ENCODE data around the gene NINJ2. TPM values are rescaled to one million over a fixed set of nuclear protein-coding genes. Genes with fewer than 3 reads are reported as not detected.

NINJ2 gene
- polyA plus RNA-seq, 1 donor from 2014 or later, result not detected

DNA sequence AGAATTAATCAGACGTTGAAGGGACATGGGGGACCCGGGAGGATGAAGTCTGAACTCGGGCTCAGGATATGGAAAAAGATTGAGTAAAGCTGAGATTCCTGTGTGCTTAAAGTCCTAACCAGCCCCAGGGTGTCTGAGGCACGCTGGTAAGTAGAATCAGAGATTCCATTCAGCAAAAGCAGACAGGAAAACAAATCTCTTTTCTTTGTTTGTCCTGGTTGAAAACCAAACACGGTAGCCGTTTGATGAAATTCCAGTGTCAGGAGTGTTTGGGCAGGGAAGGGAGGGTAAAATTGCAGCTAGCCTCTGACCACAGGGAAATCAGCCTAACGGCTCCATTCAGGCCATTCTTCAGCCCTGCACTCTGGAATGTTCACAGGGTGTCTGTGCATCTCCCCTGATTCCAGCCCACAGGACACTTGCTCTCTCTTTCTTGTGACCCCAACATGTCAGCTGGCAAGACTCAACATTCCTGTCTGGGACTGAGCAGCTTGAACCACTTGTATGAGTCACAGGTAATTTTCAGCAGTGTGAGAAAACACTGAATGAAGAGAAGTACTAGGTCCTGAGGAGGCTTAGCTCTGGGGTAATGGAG lies 31.0 kb downstream of the NINJ2 start:
- Histone ChIP-seq H3K27me3 (ENCODE audit: insufficient read depth, low read depth, low read length) (no peaks in the 10 kb centered on the region), H3K27ac (ENCODE audit: low read length) (no peak overlapping the region), H3K9me3 (ENCODE audit: low read length) (no peaks in the 10 kb centered on the region), H3K9ac (ENCODE audit: low read length) (no peak overlapping the region), H3F3A (ENCODE audit: insufficient read depth, low read length, poor library complexity, severe bottlenecking) (no peaks in the 10 kb centered on the region), H3K79me2 (replicated peaks; ENCODE audit: insufficient read depth, low read length) (no peaks in the 10 kb centered on the region), H4K20me1 (ENCODE audit: insufficient read depth) (no peaks in the 10 kb centered on the region), H2AFZ (ENCODE audit: low read depth, low read length) (no peak overlapping the region), H3K4me2 (ENCODE audit: low read length) (no peak overlapping the region), H3K36me3 (ENCODE audit: insufficient read depth, low read length) (no peaks in the 10 kb centered on the region), H3K4me3 (ENCODE audit: low read length) (no peak overlapping the region), H3K9me2 (ENCODE audit: insufficient read depth, low read length) (no peaks in the 10 kb centered on the region)
- no peak for TF ChIP-seq MXI1 (conservative IDR thresholded peaks at IDR 0.05; ENCODE audit: poor library complexity, severe bottlenecking)
- TF ChIP-seq, protein P1, sequence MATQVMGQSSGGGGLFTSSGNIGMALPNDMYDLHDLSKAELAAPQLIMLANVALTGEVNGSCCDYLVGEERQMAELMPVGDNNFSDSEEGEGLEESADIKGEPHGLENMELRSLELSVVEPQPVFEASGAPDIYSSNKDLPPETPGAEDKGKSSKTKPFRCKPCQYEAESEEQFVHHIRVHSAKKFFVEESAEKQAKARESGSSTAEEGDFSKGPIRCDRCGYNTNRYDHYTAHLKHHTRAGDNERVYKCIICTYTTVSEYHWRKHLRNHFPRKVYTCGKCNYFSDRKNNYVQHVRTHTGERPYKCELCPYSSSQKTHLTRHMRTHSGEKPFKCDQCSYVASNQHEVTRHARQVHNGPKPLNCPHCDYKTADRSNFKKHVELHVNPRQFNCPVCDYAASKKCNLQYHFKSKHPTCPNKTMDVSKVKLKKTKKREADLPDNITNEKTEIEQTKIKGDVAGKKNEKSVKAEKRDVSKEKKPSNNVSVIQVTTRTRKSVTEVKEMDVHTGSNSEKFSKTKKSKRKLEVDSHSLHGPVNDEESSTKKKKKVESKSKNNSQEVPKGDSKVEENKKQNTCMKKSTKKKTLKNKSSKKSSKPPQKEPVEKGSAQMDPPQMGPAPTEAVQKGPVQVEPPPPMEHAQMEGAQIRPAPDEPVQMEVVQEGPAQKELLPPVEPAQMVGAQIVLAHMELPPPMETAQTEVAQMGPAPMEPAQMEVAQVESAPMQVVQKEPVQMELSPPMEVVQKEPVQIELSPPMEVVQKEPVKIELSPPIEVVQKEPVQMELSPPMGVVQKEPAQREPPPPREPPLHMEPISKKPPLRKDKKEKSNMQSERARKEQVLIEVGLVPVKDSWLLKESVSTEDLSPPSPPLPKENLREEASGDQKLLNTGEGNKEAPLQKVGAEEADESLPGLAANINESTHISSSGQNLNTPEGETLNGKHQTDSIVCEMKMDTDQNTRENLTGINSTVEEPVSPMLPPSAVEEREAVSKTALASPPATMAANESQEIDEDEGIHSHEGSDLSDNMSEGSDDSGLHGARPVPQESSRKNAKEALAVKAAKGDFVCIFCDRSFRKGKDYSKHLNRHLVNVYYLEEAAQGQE (IDR thresholded peaks at IDR 0.05; ENCODE audit: borderline replicate concordance), result no peak
- TF ChIP-seq RAD21 (conservative IDR thresholded peaks at IDR 0.05), result no peak
- TF ChIP-seq, protein P2, sequence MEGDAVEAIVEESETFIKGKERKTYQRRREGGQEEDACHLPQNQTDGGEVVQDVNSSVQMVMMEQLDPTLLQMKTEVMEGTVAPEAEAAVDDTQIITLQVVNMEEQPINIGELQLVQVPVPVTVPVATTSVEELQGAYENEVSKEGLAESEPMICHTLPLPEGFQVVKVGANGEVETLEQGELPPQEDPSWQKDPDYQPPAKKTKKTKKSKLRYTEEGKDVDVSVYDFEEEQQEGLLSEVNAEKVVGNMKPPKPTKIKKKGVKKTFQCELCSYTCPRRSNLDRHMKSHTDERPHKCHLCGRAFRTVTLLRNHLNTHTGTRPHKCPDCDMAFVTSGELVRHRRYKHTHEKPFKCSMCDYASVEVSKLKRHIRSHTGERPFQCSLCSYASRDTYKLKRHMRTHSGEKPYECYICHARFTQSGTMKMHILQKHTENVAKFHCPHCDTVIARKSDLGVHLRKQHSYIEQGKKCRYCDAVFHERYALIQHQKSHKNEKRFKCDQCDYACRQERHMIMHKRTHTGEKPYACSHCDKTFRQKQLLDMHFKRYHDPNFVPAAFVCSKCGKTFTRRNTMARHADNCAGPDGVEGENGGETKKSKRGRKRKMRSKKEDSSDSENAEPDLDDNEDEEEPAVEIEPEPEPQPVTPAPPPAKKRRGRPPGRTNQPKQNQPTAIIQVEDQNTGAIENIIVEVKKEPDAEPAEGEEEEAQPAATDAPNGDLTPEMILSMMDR (IDR thresholded peaks at IDR 0.05; ENCODE audit: poor library complexity, severe bottlenecking), result no peak
- no peak for TF ChIP-seq EZH2 (IDR thresholded peaks at IDR 0.05; ENCODE audit: borderline replicate concordance, insufficient read depth, low read length, poor library complexity, severe bottlenecking)
- no peak for TF ChIP-seq POLR2AphosphoS5 (IDR thresholded peaks at IDR 0.05)
- TF ChIP-seq TAF1 (IDR thresholded peaks at IDR 0.05; ENCODE audit: low read depth), result no peak
- no peak for TF ChIP-seq SMC3 (conservative IDR thresholded peaks at IDR 0.05; ENCODE audit: poor library complexity)
- no peak for TF ChIP-seq EP300 (conservative IDR thresholded peaks at IDR 0.05; ENCODE audit: poor library complexity, severe bottlenecking)

DNA sequence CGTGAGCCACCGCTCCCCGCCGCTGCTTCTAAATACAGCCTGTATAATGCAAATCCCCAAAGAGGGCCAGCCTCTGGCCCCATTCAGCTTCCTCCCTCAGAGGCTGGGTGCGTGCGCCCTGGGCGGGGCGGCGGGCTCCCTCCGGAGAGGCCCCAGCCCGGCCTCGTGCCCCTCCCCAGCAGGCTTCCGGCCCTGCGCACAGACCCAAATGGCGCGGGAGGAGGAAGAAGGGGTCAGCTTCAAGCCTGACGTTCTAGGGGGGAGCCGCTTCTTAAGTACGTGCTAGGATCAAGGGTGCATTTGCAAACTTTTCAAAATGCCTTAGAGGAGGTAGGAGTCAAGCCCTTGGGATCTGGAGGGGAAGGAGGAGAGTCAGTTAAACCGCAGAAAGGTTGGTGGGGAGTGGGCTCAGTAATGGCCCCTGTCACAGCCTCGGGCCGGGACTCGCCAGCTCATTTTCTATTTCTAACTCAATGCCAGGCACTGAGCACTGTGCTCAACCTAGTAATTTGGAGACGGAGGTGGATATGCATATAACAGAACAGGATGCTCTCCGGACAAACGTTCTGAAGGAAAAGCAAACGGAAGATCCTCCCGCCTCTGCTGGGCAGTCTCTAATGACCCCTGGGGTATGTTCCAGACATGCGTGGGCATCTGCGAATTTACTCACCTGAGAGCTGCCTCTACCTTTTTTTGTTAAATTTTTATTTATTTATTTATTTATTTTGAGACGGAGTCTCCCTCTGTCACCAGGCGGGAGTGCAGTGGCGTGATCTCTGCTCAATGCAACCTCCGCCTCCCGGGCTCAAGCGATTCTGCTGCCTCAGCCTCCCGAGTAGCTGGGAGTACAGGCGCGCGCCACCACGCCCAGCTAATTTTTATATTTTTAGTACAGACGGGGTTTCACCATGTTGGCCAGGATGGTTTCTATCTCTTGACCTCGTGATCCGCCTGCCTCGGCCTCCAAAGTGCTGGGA lies 32.3 kb downstream of the NINJ2 start:
- Histone ChIP-seq H3K27me3 (ENCODE audit: insufficient read depth, low read depth, low read length) (no peaks in the 10 kb centered on the region), H3K36me3 (ENCODE audit: insufficient read depth, low read length) (no peaks in the 10 kb centered on the region), H3K9ac (ENCODE audit: low read length) (no peak overlapping the region), H3K9me3 (ENCODE audit: low read length) (no peaks in the 10 kb centered on the region), H3K9me2 (ENCODE audit: insufficient read depth, low read length) (no peaks in the 10 kb centered on the region), H3K4me3 (ENCODE audit: low read length) (no peak overlapping the region), H4K20me1 (ENCODE audit: insufficient read depth) (no peaks in the 10 kb centered on the region), H3K79me2 (replicated peaks; ENCODE audit: insufficient read depth, low read length) (no peaks in the 10 kb centered on the region), H3K27ac (ENCODE audit: low read length) (no peak overlapping the region), H3F3A (ENCODE audit: insufficient read depth, low read length, poor library complexity, severe bottlenecking) (no peaks in the 10 kb centered on the region), H2AFZ (ENCODE audit: low read depth, low read length) (no peak overlapping the region), H3K4me2 (ENCODE audit: low read length) (no peak overlapping the region)
- TF ChIP-seq SMC3 (conservative IDR thresholded peaks at IDR 0.05; ENCODE audit: poor library complexity), result no peak
- TF ChIP-seq MXI1 (conservative IDR thresholded peaks at IDR 0.05; ENCODE audit: poor library complexity, severe bottlenecking), result no peak
- TF ChIP-seq POLR2AphosphoS5 (IDR thresholded peaks at IDR 0.05), result no peak
- TF ChIP-seq EZH2 (IDR thresholded peaks at IDR 0.05; ENCODE audit: borderline replicate concordance, insufficient read depth, low read length, poor library complexity, severe bottlenecking), result no peak
- TF ChIP-seq, protein P2 (IDR thresholded peaks at IDR 0.05; ENCODE audit: poor library complexity, severe bottlenecking), result no peak
- TF ChIP-seq, protein P1 (IDR thresholded peaks at IDR 0.05; ENCODE audit: borderline replicate concordance), result no peak
- TF ChIP-seq EP300 (conservative IDR thresholded peaks at IDR 0.05; ENCODE audit: poor library complexity, severe bottlenecking), result no peak
